HepG2 (cell line): ENCODE data around the gene CDC37. TPM values are rescaled to one million over a fixed set of nuclear protein-coding genes. Genes with fewer than 3 reads are reported as not detected.
A peak's percentile ranks its signal among the peaks of the same experiment; 100 is the strongest.

Experiments
- ATAC-seq: fragments of 200-7000 bp; cut with Tn5 transposase; 3 replicates; pipeline ENCODE4 v1.9.1; 2020; ENCODE audit warnings: mild to moderate bottlenecking, moderate library complexity
- BruUV-seq: library from RNA; stranded (reverse); fragments of 400-500 nt; replicated peaks from 2 replicates; lab custom pipeline; 2021; lab: Mats Ljungman, UMichigan
- CTCF ChIA-PET: fragments of 300-600 bp; formaldehyde crosslinking; extraction: SDS; loops from one replicate; lab custom pipeline; 2021; ENCODE audit warnings: low total read pairs, inconsistent platforms, low intra/inter-chr PET ratio; lab: Yijun Ruan, JAX
- POLR2A ChIA-PET: fragments of 350-600 bp; sonication (Branson Sonifier 250); formaldehyde crosslinking; loops from one replicate; lab custom pipeline; 2020; ENCODE audit warnings: antibody characterized with exemption, inconsistent platforms; lab: Yijun Ruan, JAX
- DNase-seq: peaks from one replicate; pipeline ENCODE4 v3.0.0-alpha.2; 2015; ENCODE audit warnings: low spot score
- FAIRE-seq: peaks from 3 replicates; lab custom pipeline; 2011; peaks lifted over from hg19 to GRCh38; lab: Jason Lieb, UNC
- H2AFZ ChIP-seq: one replicate; pipeline ENCODE4 v1.6.1; 2011; ENCODE audit warnings: low read length, inconsistent platforms
- H3K27ac ChIP-seq: fragments of 300-600 bp; 3 replicates; pipeline ENCODE4 v1.8.0; 2011; ENCODE audit warnings: mixed run types, mild to moderate bottlenecking, mixed read lengths, low read length, inconsistent platforms; ENCODE audit not compliant: insufficient read depth; ENCODE audit errors: extremely low read length
- H3K27me3 ChIP-seq, 2 experiments: fragments of 200-600 bp in 1 of 2; 2 replicates in 1 of 2; 3 replicates in 1 of 2; pipeline versions ENCODE4 v1.6.0 to v1.8.0; 2011; ENCODE audit warnings: low read length in 2 of 2, mild to moderate bottlenecking in 2 of 2, moderate library complexity in 2 of 2, inconsistent platforms in 1 of 2; ENCODE audit not compliant: insufficient read depth in 2 of 2, control insufficient read depth in 1 of 2
- H3K36me3 ChIP-seq, 2 experiments: fragments of 200-600 bp in 1 of 2; replicated peaks in 1 of 2; 2 replicates in 1 of 2; 3 replicates in 1 of 2; pipeline versions ENCODE4 v1.5.1 to v1.8.0; 2011; ENCODE audit warnings: low read length in 2 of 2, inconsistent platforms in 1 of 2; ENCODE audit not compliant: insufficient read depth in 2 of 2, control insufficient read depth in 1 of 2
- H3K4me1 ChIP-seq: 2 replicates; pipeline ENCODE4 v1.5.1; 2012; ENCODE audit warnings: low read length, inconsistent platforms; ENCODE audit not compliant: insufficient read depth
- H3K4me2 ChIP-seq: 2 replicates; pipeline ENCODE4 v1.6.0; 2011; ENCODE audit warnings: low read depth, low read length, inconsistent platforms
- H3K4me3 ChIP-seq, 3 experiments: fragments of 200-600 bp in 1 of 3; sonication (generic), shearing (Covaris generic) in 1 of 3; replicated peaks in 1 of 3; 2 replicates each; pipeline ENCODE4 v1.5.1; 2011 to 2016; ENCODE audit warnings: low read length in 3 of 3, inconsistent platforms in 2 of 3, low read depth in 2 of 3, mild to moderate bottlenecking in 2 of 3, control low read depth in 1 of 3, mixed read lengths in 1 of 3; ENCODE audit not compliant: insufficient read depth in 1 of 3
- H3K79me2 ChIP-seq: one replicate; pipeline ENCODE4 v1.6.1; 2011; ENCODE audit warnings: low read length, inconsistent platforms; ENCODE audit not compliant: insufficient read depth
- H3K9ac ChIP-seq: 2 replicates; pipeline ENCODE4 v1.6.0; 2011; ENCODE audit warnings: mild to moderate bottlenecking, low read depth, low read length, inconsistent platforms; ENCODE audit not compliant: insufficient read depth
- H3K9me3 ChIP-seq: 2 replicates; pipeline ENCODE4 v1.5.1; 2012; ENCODE audit warnings: mild to moderate bottlenecking, low read length
- H4K20me1 ChIP-seq: 2 replicates; pipeline ENCODE4 v1.6.0; 2011; ENCODE audit warnings: inconsistent platforms, mild to moderate bottlenecking, low read length, moderate library complexity; ENCODE audit not compliant: insufficient read depth
- FOXP1 ChIP-seq, 2 experiments: fragments of 450-650 bp in 1 of 2; IDR thresholded peaks; 2 replicates each; pipeline ENCODE4 v1.6.1; 2017 to 2018; ENCODE audit warnings: antibody characterized with exemption in 1 of 2
- HCFC1 ChIP-seq: fragments of 150-350 bp; IDR thresholded peaks from 2 replicates; pipeline ENCODE4 v1.6.1; 2014; ENCODE audit warnings: low read depth, low read length
- HOXA3 ChIP-seq: sonication (generic); formaldehyde crosslinking; IDR thresholded peaks from 2 replicates; pipeline ENCODE4 v1.5.0; 2020; ENCODE audit warnings: missing genetic modification reagents
- RORA ChIP-seq: sonication (generic); formaldehyde crosslinking; IDR thresholded peaks from 2 replicates; pipeline ENCODE4 v1.5.0; 2020; ENCODE audit warnings: mild to moderate bottlenecking, missing genetic modification reagents, moderate library complexity
- TBP ChIP-seq: sonication (generic); formaldehyde crosslinking; IDR thresholded peaks from 2 replicates; pipeline ENCODE4 v1.5.0; 2020; ENCODE audit warnings: missing genetic modification reagents
- ZBTB21 ChIP-seq: sonication (generic); formaldehyde crosslinking; IDR thresholded peaks from 2 replicates; pipeline ENCODE4 v1.4.0; 2020; ENCODE audit warnings: missing genetic modification reagents
- ZC3H4 ChIP-seq: sonication (generic); formaldehyde crosslinking; IDR thresholded peaks from 2 replicates; pipeline ENCODE4 v1.4.0; 2020; ENCODE audit warnings: missing genetic modification reagents, borderline replicate concordance
- ZNF160 ChIP-seq: sonication (generic); formaldehyde crosslinking; IDR thresholded peaks from 2 replicates; pipeline ENCODE4 v1.8.0; 2022; ENCODE audit warnings: mild to moderate bottlenecking, inconsistent platforms, missing genetic modification reagents
- ZNF724P ChIP-seq: sonication (generic); formaldehyde crosslinking; IDR thresholded peaks from 2 replicates; pipeline ENCODE4 v1.8.0; 2022; ENCODE audit warnings: missing genetic modification reagents, borderline replicate concordance
- ZNF768 ChIP-seq: sonication (generic); formaldehyde crosslinking; IDR thresholded peaks from 2 replicates; pipeline ENCODE4 v1.4.0; 2020; ENCODE audit warnings: missing genetic modification reagents
- whole genome bisulfite sequencing: methylation state at CpG from one replicate; pipeline ENCODE4 v1.1.6; 2017; ENCODE audit warnings: low lambda C conversion rate; 5-methylcytosine and 5-hydroxymethylcytosine counted together
- in situ Hi-C: cut with HindIII; loops from 2 replicates; pipeline ENCODE4 v1.10.0; 2017; ENCODE audit warnings: low pct_unique_long_range_greater_than_20kb; ENCODE audit not compliant: extremely low pct_ligation_motif_present
- intact Hi-C: fragments of 100-400 bp; cut with micrococcal nuclease; formaldehyde crosslinking; loops from one replicate; pipeline ENCODE4 v1.10.0; 2022; ENCODE audit not compliant: unreplicated experiment
- polyA plus RNA-seq, 8 experiments: library from polyadenylated mRNA; depleted of rRNA in 3 of 8; stranded (reverse) in 7 of 8; unstranded in 1 of 8; fragments of >200 nt; fragmentation: Illumina TruSeq in 4 of 8; extraction: Trizol in 4 of 8; gene quantifications; 2 replicates each; pipeline versions ENCODE4 v1.2.1 to v1.2.3, GENCODE V29; 2011 to 2016; ENCODE audit warnings: low read depth in 4 of 8, missing spikeins in 1 of 8, mixed read lengths in 1 of 8; ENCODE audit not compliant: insufficient read depth in 1 of 8
- total RNA-seq, 5 experiments: library from RNA; depleted of rRNA; stranded (reverse); fragments of >200 nt; fragmentation: Illumina TruSeq; extraction: Trizol; gene quantifications; 2 replicates each; pipeline ENCODE4 v1.2.3, GENCODE V29; 2016; ENCODE audit warnings: low read depth in 1 of 5

The CDC37 gene
- total and polyA plus RNA-seq, 2 of the 13 experiments (the other 11 are each of a cell fraction or from before 2014, with no cell fraction given), result 158 to 177 TPM

DNA sequence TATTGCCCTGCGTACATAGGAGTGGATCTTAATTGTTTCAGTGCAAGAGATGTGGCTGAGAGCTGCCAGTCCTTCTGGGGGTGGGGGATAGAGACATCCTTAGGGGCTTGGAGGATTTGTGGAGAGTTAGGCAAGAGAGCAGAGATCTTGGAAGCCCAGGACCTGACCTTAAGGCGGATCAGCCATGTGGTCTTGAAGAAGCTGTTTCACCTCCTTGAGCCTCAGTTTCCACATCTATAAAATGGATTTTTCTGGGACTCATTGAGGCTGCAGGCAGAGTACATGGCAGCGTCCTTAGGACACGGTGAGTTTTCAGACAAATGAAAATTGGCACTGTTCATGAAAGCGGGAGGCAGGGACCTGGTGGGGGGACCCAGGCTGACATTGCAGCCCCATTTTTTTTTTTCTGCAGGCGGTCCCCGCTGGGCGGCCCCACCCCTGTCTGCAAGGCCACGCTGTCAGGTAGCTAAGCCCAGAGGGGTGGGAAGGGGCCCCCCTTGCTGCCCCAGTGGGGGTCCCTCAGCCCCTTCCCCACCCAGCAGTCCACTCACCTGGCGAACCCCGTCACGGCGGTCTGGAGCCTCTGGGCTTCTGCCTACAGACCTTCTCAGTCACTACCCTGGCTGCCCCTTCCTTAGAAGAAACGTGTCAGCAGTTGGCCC is 47.0 kb upstream of the CDC37 start:
- no TSS peak for BruUV-seq
- 97% methylated on average over 13 of the region's 14 CpGs for WGBS
- no peaks in the 10 kb centered on the region for H3K79me2 ChIP-seq
- DNase-seq, result no peak
- intact Hi-C loops, result no loop called here
- ATAC-seq, result no peak
- H3K9ac ChIP-seq, result no peak overlapping the region
- H3K27me3 ChIP-seq, result no peaks in the 10 kb centered on the region
- TF ChIP-seq HOXA3 (CRISPR knock-in tag) (no peak), FOXP1 (IDR thresholded peaks at IDR 0.05) (no peak), FOXP1 (CRISPR knock-in tag; IDR thresholded peaks at IDR 0.05) (no peak), ZBTB21 (CRISPR knock-in tag) (no peak), ZNF724P (CRISPR knock-in tag) (no peak), TBP (CRISPR knock-in tag) (no peak), ZNF160 (CRISPR knock-in tag) (no peak)
- TF ChIP-seq, all 625 proteins: peak for 0
- POLR2A ChIA-PET, result no interaction called here
- in situ Hi-C loops, result no loop called here
- no peaks in the 10 kb centered on the region for H4K20me1 ChIP-seq
- H2AFZ ChIP-seq, result no peak overlapping the region
- H3K27ac ChIP-seq, result no peak overlapping the region
- H3K4me2 ChIP-seq, result no peak overlapping the region
- FAIRE-seq, result no peak
- H3K36me3 ChIP-seq, result no peaks in the 10 kb centered on the region; a peak in 1 of 5 replicates
- H3K4me3 ChIP-seq, result no peak overlapping the region
- H3K4me1 ChIP-seq, result no peaks in the 10 kb centered on the region
- no peaks in the 10 kb centered on the region for H3K9me3 ChIP-seq
- CTCF ChIA-PET, result no interaction called here

DNA sequence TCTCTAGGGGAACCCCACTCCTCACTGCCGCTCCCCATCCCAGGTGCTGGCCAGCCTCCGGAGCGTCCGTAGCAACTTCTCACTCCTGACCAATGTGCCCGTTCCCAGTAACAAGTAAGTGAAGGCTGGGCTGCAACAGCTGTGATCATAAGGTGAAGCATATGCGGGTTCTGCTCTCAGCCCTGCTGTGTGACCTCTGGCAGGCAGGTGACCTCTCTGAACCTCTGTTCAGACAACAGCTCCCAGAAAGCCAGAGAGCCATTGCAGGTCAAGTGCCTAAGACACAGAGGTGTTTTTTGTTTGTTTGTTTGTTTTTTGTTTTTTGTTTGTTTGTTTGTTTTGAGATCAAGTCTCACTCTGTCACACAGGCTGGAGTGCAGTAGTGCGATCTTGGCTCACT is 45.7 kb upstream of the CDC37 start:
- CTCF ChIA-PET, result no interaction called here
- Histone ChIP-seq H3K4me2 (no peak overlapping the region), H4K20me1 (no peaks in the 10 kb centered on the region), H3K9me3 (no peaks in the 10 kb centered on the region), H3K9ac (no peak overlapping the region), H3K79me2 (no peaks in the 10 kb centered on the region), H3K27me3 (no peaks in the 10 kb centered on the region), H2AFZ (no peak overlapping the region), H3K27ac (no peak overlapping the region), H3K4me1 (no peaks in the 10 kb centered on the region)
- intact Hi-C loops (no loop called here), in situ Hi-C loops (no loop called here)
- no peak for FAIRE-seq
- DNase-seq, result no peak
- no peak for TF ChIP-seq ZC3H4 (CRISPR knock-in tag)
- no peak for TF ChIP-seq HCFC1
- no peak for TF ChIP-seq RORA (CRISPR knock-in tag)
- TF ChIP-seq ZNF768, result peak; percentile 93
- TF ChIP-seq, all 625 proteins: peak for 1
- ATAC-seq, result no peak
- POLR2A ChIA-PET, result no interaction called here
- Histone ChIP-seq H3K36me3 (no peaks in the 10 kb centered on the region; a peak in 1 of 5 replicates), H3K4me3 (no peak overlapping the region)
- BruUV-seq, result no TSS peak
- WGBS, result 98% methylated on average over 7 of the region's 7 CpGs
